GM12865 (cell line): ENCODE data around the gene PKMYT1.

Source experiments
- DNase-seq: peaks from one replicate; pipeline ENCODE4 v3.0.0; 2010; ENCODE audit warnings: low read depth
- H3K4me3 ChIP-seq: 2 replicates; pipeline ENCODE4 v1.5.1; 2011; ENCODE audit warnings: mild to moderate bottlenecking, low read depth, low read length, control low read depth
- TF ChIP-seq, protein P1 (sequence below): IDR thresholded peaks from 2 replicates; pipeline ENCODE4 v1.5.1; 2011; ENCODE audit warnings: low read length, control low read depth, low read depth, inconsistent platforms; ENCODE audit not compliant: insufficient read depth; ENCODE audit errors: missing control alignments

PKMYT1 gene

DNA sequence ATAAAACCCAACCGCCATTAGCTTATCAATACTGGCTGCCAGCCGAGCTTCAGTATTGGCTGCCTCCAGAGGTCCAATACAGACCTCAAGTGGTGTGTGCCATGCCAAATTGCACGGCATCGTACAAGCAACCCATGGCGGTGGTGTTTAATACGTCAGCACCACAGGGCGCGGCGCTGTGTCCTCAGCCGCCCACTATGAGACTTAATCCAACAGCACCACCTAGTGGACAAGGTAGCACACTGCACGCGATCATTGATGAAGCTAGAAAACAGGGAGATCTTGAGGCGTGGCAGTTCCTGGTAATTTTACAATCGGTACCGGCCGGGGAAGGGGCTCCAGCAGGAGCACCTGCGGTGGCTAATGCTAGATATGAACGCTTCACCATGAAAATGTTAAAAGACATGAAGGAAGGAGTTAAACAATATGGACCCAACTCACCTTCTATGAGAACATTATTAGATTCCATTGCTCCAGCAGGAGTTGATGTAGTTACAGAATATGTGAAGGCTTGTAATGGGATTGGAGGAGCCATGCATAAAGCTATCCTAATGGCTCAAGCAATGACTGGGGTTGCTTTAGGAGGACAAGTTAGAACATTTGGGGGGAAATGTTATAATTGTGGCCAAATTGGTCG, 53.1 kb downstream of the PKMYT1 start:
- TF ChIP-seq, protein P1, sequence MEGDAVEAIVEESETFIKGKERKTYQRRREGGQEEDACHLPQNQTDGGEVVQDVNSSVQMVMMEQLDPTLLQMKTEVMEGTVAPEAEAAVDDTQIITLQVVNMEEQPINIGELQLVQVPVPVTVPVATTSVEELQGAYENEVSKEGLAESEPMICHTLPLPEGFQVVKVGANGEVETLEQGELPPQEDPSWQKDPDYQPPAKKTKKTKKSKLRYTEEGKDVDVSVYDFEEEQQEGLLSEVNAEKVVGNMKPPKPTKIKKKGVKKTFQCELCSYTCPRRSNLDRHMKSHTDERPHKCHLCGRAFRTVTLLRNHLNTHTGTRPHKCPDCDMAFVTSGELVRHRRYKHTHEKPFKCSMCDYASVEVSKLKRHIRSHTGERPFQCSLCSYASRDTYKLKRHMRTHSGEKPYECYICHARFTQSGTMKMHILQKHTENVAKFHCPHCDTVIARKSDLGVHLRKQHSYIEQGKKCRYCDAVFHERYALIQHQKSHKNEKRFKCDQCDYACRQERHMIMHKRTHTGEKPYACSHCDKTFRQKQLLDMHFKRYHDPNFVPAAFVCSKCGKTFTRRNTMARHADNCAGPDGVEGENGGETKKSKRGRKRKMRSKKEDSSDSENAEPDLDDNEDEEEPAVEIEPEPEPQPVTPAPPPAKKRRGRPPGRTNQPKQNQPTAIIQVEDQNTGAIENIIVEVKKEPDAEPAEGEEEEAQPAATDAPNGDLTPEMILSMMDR = peak; percentile 92
- DNase-seq = peak; percentile 89
- peak overlapping the region; percentile 29; the same call in 1 of the 2 replicates for H3K4me3 ChIP-seq

DNA sequence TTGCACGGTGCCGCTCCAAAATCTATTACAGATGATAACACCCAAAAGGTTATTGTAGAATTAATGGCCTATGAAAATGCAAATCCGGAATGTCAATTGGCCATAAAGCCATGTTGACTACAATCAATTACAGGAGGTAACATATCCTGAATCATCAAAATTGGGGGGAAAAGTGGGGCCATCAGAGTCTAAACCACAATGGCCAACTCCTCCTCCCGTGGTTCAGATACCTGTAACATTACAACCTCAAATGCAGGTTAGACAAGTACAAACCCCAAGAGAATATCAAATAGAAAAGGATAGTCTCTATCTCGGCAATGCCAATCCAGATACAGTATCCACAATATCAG, 53.6 kb downstream of the PKMYT1 start:
- H3K4me3 ChIP-seq = peak overlapping the region; percentile 29; the same call in 1 of the 2 replicates
- DNase-seq = no peak
- TF ChIP-seq, protein P1 = no peak

DNA sequence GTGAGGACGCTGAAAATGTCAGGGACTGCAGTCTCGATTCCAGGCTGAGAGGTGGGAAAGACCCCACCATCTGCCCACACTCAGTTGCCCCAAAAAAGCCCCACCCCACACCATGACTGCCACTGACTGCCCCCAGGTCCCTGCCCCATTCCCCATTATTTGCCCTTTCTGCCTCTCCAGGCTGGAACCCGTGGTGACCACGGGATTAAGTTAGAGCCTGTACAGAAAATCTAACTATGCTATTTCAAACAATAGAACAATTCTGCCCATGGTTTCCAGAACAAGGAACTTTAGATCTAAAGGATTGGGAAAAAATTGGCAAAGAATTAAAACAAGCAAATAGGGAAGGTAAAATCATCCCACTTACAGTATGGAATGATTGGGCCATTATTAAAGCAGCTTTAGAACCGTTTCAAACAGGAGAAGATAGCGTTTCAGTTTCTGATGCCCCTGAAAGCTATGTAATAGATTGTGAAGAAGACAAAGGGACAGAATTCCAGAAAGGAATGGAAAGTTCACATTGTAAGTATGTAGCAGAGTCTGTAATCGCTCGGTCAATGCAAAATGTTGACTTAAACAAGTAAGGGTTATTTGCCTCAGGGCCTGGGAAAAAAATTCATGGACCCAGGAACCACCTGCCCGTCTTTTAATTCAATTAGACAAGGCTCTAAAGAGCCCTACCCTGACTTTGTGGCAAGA, 54.1 kb downstream of the PKMYT1 start:
- no peak overlapping the region for H3K4me3 ChIP-seq
- TF ChIP-seq, protein P1 = no peak
- DNase-seq = no peak

DNA sequence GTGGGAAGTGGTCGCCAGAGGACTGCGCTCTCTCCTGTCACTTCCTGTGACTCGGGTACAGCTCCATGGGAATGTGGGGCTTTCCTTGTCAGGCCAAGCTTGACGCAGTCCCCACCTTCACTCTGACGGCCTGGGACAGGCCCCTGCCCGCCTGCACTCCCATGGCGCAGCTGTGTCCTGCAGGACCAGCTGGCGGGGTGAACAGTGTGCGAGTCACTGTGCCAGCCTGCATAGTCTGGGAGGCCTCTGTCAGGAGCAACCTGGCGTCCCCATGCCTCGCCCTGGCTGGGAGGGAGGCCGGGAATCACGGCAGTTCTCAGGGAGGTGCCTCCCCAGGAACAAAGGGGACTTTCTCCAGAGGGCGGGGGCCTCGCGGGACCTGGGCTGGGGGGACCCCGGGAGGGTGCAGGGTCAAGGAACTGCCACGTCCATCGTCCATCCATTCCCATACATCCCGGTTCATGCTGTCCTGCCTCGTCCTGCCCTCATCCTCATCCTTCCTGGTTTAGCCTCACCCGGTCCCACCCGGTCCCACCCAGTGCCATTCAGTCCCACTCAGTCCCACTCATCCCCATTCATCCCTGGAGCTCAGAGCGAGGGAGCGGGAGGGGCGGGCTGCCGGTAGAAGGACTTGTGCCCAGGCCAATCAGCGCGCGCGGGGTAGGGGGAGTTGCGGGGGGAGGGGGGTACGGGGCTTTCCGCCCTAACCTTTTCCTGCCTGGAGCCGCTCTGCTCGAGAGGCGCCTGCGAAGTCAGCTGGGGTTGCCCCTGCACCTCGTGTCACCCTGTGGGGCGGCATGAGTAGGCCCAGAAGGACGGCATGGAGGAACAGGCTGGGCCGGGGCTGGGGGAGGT, 55.1 kb downstream of the PKMYT1 start:
- TF ChIP-seq, protein P1 = no peak
- H3K4me3 ChIP-seq = no peak overlapping the region
- no peak for DNase-seq

DNA sequence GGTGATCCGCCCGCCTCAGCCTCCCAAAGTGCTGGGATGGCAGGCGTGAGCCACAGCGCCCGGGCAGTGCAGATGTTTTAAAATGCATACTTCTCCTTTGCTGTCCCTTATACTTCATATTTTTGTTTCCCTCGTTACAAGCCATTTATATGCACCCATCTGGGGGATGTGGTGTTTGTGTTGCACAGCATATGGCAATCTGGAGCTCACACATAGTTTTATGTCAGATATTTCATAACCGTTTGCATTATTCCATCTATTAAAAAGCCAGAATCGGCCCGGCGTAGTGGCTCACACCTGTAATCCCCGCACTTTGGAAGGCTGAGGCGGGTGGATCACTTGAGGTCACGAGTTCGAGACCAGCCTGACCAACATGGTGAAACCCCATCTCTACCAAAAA, 56.8 kb downstream of the PKMYT1 start:
- TF ChIP-seq, protein P1 = no peak
- no peak overlapping the region for H3K4me3 ChIP-seq
- no peak for DNase-seq
